ENCODE measurements around the gene AGL.

DNA sequence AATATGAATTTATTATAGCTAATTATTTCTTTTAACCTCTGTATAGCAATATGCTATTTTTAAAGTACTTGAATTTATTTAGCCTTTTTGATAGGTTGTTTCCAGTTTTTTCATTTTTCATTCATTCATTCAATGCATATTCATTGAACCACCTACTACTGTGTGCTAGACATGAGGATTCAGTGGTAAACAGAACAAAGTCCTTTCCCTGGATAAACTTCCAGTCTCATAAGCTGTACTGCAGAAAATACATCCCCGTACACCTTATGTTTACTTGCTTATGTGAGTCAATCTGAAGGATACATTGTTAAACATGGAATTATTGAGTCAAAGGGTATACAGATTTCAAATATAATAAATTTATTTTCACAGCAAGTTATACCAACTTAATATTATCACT lies 21.9 kb downstream of the AGL start:
- TF ChIP-seq, protein P1, sequence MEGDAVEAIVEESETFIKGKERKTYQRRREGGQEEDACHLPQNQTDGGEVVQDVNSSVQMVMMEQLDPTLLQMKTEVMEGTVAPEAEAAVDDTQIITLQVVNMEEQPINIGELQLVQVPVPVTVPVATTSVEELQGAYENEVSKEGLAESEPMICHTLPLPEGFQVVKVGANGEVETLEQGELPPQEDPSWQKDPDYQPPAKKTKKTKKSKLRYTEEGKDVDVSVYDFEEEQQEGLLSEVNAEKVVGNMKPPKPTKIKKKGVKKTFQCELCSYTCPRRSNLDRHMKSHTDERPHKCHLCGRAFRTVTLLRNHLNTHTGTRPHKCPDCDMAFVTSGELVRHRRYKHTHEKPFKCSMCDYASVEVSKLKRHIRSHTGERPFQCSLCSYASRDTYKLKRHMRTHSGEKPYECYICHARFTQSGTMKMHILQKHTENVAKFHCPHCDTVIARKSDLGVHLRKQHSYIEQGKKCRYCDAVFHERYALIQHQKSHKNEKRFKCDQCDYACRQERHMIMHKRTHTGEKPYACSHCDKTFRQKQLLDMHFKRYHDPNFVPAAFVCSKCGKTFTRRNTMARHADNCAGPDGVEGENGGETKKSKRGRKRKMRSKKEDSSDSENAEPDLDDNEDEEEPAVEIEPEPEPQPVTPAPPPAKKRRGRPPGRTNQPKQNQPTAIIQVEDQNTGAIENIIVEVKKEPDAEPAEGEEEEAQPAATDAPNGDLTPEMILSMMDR (IDR thresholded peaks at IDR 0.05): no peak
- no peak for TF ChIP-seq POLR2A (IDR thresholded peaks at IDR 0.05)
